ENCODE measurements around the gene HCRTR1.
A peak's percentile ranks its signal among the peaks of the same experiment; 100 is the strongest.

HCRTR1 gene

GRCh38 chr1:31625561-31626222, 8.2 kb downstream of the HCRTR1 start:
- DNase-seq, result no peak

DNA sequence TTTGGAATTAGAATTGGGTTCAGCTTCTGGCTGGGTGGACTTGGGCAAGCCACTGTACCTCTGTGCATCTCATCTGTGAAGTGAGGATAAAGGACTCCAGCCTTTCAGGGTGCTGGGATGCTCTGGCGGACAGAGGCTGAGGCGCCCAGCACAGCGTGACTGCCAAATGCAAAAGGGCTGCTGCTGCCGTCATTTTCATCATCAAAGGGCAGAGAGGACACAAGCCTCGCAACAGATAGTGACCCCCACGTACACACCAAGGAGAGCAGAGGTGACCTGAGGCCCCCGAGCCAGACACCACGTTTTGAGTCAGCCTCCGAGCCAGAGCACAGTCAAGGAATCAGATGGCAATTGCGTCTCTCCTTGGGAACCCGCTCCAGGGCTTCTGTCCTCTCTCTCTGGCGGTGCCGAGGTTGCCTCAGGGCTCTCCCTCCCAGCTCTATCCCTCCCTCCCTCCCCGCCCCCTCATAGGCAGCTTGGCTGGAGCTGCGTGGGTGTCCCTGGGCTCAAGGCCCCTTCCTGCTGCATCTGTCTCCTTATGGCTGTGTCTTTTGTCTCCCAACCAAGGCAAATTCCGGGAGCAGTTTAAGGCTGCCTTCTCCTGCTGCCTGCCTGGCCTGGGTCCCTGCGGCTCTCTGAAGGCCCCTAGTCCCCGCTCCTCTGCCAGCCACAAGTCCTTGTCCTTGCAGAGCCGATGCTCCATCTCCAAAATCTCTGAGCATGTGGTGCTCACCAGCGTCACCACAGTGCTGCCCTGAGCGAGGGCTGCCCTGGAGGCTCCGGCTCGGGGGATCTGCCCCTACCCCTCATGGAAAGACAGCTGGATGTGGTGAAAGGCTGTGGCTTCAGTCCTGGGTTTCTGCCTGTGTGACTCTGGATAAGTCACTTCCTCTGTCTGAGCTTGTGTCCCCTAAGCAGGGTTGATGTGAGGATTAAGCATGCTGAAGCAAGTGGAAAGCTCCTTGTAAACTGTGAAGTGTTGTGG, 9.0 kb downstream of the HCRTR1 start:
- peak in 8 of 56 donors; percentile 12 to 30 (median 21) for DNase-seq

DNA sequence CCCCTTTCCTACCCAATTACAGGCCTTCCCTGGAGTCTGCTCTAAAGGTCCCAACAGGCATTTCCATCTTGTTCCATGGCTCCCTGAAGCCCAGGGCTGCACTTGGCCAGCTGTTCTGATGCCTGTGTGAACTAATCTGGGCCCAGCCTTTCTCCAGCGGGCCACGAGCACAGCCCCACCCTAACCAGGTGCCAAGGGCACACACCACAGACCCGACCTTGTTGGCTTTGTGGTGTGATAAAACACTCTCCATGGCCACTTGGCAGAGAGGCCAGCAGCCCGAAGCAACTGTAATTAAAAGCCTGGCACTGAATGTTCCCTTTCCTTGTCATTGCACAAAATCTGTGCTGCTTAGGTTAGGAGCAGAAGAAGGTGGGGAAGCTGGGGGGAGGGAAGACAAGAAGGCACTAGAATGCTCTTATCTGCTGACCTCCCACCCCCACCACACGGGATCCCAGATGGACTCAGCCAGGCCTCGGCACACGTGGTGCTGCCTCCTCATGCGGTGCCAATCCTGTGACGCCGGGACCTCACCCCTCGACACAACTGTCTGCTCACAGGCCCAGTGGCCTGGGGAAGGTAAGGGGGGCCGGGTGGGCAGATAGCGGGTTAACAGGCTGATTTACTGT, 9.9 kb downstream of the HCRTR1 start:
- DNase-seq, result peak in 15 of 56 donors; percentile 23 to 66 (median 35)

GRCh38 chr1:31627930-31628559, 10.6 kb downstream of the HCRTR1 start:
- peak in 20 of 56 donors; percentile 8 to 66 (median 33) for DNase-seq

GRCh38 chr1:31628931-31629556, 11.6 kb downstream of the HCRTR1 start:
- no peak for DNase-seq

DNA sequence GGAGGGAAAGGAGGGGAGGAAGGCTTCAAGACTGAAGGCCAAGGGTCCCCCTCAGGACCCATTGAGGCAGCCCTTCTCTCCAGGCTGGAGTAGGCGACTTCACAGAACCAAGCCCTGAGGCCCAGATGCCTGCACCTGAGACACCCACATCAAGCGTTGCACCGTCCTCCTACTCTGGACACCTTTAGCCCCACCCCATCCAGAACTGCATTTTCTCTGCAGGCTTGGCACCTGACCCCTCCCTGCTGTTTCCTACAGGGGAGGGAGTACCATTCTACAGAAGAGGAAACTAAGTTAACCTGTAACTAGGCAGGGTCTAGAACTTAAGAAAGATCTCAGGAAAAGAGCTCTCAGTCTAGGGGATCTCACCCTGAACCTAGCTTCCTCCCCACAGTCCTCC, 15.2 kb downstream of the HCRTR1 start:
- no peak for DNase-seq

- no peak for DNase-seq
These were observed 15.6 kb downstream of the HCRTR1 start for GRCh38 chr1:31633117-31633516.

DNA sequence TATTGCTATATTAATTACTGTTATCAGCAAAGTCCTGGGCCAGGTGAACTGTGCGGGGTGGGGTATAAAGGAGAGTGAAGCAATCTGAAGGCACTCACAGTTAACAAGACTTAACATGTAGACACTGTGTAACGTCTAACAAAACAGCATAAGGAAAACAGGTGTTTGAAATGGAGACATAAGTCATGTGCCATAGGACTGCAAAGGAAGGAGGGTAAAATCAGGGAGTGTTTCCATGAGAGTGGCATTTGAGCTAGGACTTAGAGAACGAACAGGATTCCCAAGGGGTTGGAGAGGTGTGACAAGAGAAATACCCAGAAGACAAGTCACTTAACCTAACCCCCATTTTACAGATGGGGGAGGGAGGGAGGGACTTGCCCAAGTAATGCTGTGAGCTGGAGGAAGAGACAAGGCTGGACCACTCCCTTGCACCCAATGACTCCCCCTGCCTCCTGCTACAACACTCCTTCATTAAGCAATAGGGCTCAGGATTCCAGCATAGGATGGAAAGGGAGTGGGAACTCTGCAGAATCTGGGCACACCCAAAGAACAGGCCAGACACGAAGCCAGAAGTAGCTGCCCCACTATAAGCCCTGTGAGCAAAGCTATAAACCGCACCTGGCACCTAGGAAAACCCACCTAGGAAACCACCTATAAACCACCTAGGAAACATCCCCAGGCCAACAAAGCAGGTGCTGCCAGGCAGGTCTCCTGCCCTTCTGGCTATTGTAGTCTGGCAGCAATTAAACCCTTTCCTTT, 20.6 kb downstream of the HCRTR1 start:
- DNase-seq, result no peak

DNA sequence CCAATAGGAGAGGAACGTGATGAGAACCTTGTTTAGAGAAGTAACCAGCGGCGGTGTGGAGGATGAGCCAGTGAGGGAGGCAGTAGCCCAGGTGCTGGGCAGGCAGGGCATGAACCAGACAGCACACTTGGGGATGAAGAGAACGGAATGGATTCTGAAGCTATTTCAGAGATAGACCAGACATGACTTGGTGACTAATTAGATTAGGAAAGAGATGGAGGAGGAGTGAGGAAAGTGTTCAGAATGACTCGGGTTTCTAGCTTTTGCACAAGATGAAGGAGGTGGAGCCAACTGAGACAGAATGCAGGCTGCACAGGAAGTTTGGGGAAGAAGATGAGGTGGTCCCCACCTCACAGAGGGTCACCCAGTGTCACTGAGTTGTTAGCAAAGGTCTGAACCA, 22.1 kb downstream of the HCRTR1 start:
- no peak for DNase-seq

DNA sequence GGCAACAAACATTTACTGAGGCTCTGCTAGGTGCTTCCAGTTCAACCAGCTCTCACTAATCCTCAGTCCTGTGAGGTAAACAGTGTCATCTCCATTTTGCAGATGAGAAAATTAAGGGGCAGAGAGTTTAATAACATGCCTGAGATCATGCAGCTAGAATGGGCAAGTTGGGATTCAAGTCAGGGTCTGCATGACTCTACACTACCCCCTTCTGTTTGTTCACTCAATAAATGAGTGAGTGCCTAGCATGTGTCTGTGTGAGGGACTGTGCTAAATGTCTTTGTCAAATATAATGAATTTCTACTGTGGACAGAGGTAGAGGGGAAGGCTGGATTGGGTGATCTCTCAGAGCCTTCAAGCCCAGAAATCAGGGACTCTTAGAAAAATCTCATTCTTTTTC, 22.7 kb downstream of the HCRTR1 start:
- DNase-seq, result no peak

DNA sequence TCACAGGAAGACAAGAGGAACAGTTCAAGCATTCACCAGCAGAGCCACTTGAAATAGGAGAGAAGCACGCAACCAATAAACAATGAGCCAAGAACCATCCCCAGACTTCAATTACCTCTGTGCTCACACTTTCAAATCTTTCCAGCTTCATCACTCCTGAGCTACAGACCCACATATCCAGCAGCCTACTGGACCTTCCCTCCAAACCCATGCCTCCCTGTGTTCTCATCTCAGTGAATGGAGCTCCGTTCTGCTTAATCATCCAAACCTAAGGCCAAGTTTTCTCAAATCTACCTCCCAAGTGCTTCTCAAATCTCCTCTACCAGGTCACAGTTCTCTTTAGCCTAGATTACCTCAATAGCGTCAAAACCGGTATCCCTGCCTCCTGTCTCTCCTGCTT, 23.5 kb downstream of the HCRTR1 start:
- no peak for DNase-seq

GRCh38 chr1:31642366-31642765, 24.9 kb downstream of the HCRTR1 start:
- no peak for DNase-seq

GRCh38 chr1:31642897-31643296, 25.4 kb downstream of the HCRTR1 start:
- no peak for DNase-seq

GRCh38 chr1:31643976-31644559, 26.6 kb downstream of the HCRTR1 start:
- DNase-seq, result no peak

- DNase-seq, result peak; percentile 85 to 99 (median 97)
These were observed 27.2 kb downstream of the HCRTR1 start, which contains the start of gene PEF1 for GRCh38 chr1:31644560-31645273. Gene PEF1, minus strand, starts transcription at chr1:31644876. Its CDS starts 12 bp downstream, at chr1:31644864.

- no peak for DNase-seq
These were observed 27.7 kb downstream of the HCRTR1 start for GRCh38 chr1:31645274-31645568.

GRCh38 chr1:31646259-31646960, 28.9 kb downstream of the HCRTR1 start:
- DNase-seq, result no peak

- DNase-seq, result no peak
These were observed 29.6 kb downstream of the HCRTR1 start for GRCh38 chr1:31647106-31647505.

DNA sequence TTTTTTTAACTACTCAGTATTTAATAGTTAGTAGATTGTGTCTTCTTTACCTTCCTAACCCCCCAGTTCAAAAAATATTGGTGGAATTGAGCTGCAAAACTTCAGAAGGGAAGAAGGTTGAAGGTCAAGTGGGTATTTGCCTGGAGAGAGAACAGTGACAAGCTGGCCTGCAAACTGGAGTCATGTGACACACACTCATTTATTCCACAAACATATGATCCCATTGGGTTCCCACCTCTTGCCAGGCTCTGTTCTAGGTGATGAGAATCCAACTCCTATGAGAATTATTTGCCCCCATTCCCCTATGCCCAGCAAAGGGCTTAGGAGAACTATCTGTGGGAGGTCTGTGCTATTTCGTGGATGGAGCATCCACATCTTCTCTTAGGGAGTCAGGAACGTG, 30.7 kb downstream of the HCRTR1 start:
- no peak for DNase-seq

All from amygdala (tissue), 56 donors.